IgD-negative memory B cell (primary cell): Measurements from ENCODE around the gene LCAT. TPM values are rescaled to one million over a fixed set of nuclear protein-coding genes. Genes with fewer than 3 reads are reported as not detected.
"Not testable (repeated sequence)": the region's sequence is repeated elsewhere in the genome, so short reads cannot be mapped to it uniquely, and the experiment has no call there.

Source experiments
- H3K27ac Mint-ChIP-seq, 3 donors: one replicate each; pipeline ENCODE4 v1.8.0; 2020 to 2022; ENCODE audit warnings: mild to moderate bottlenecking in 3 of 3, mixed read lengths in 3 of 3, moderate library complexity in 1 of 3
- H3K27me3 Mint-ChIP-seq: one replicate; pipeline ENCODE4 v1.8.0; 2021; ENCODE audit warnings: mixed read lengths
- H3K36me3 Mint-ChIP-seq: one replicate; pipeline ENCODE4 v1.8.0; 2020; ENCODE audit warnings: mild to moderate bottlenecking, mixed read lengths
- H3K4me1 Mint-ChIP-seq, 3 donors: one replicate each; pipeline ENCODE4 v1.8.0; 2020 to 2022; ENCODE audit warnings: mixed read lengths in 3 of 3, mild to moderate bottlenecking in 1 of 3
- H3K4me3 Mint-ChIP-seq, 4 donors: one replicate each; pipeline ENCODE4 v1.8.0; 2020 to 2022; ENCODE audit warnings: mild to moderate bottlenecking in 4 of 4, mixed read lengths in 4 of 4, moderate library complexity in 3 of 4
- H3K9me3 Mint-ChIP-seq, 3 donors: one replicate each; pipeline ENCODE4 v1.8.0; 2020 to 2021; ENCODE audit warnings: mixed read lengths in 3 of 3, mild to moderate bottlenecking in 1 of 3
- polyA plus RNA-seq: library from polyadenylated mRNA; unstranded; fragments of 300-500 nt; fragmentation: Illumina TruSeq; gene quantifications from one replicate; pipeline ENCODE4 v1.2.3, GENCODE V29; 2021

Gene LCAT
- polyA plus RNA-seq, 1 donor from 2014 or later = 0.81 TPM

GRCh38 chr16:67977005-67977404 is 33.1 kb upstream of the LCAT start:
- no peaks in the 10 kb centered on the region for H3K36me3 Mint-ChIP-seq
- H3K9me3 Mint-ChIP-seq = no peaks in the 10 kb centered on the region
- H3K4me3 Mint-ChIP-seq = no peak overlapping the region
- no peak overlapping the region for H3K27ac Mint-ChIP-seq
- peaks cover 7 to 12% (median 7%) of the 10 kb centered on the region in 3 donors for H3K4me1 Mint-ChIP-seq
- no peaks in the 10 kb centered on the region for H3K27me3 Mint-ChIP-seq

GRCh38 chr16:67976205-67976604 is 32.3 kb upstream of the LCAT start:
- Mint-ChIP-seq H3K4me1 (peaks cover 7 to 12% (median 7%) of the 10 kb centered on the region in 3 donors), H3K9me3 (no peaks in the 10 kb centered on the region), H3K4me3 (peak overlapping the region in 1 of 4 donors; percentile 14), H3K27ac (peak overlapping the region in 1 of 3 donors; percentile 39), H3K27me3 (no peaks in the 10 kb centered on the region), H3K36me3 (no peaks in the 10 kb centered on the region)

GRCh38 chr16:67975321-67976105 is 31.6 kb upstream of the LCAT start:
- no peaks in the 10 kb centered on the region for H3K36me3 Mint-ChIP-seq
- H3K27ac Mint-ChIP-seq = peak overlapping the region in 1 of 3 donors; percentile 39
- H3K27me3 Mint-ChIP-seq = no peaks in the 10 kb centered on the region
- H3K9me3 Mint-ChIP-seq = no peaks in the 10 kb centered on the region
- peak overlapping the region in 1 of 4 donors; percentile 14 for H3K4me3 Mint-ChIP-seq
- peaks cover 5 to 12% (median 7%) of the 10 kb centered on the region in 3 donors for H3K4me1 Mint-ChIP-seq

- H3K27me3 Mint-ChIP-seq, H3K9me3 Mint-ChIP-seq, H3K27ac Mint-ChIP-seq, H3K4me3 Mint-ChIP-seq, H3K36me3 Mint-ChIP-seq: not testable (repeated sequence)
- peaks cover 12 to 15% (median 13%) of the 10 kb centered on the region in 3 donors for H3K4me1 Mint-ChIP-seq
These were observed 28.4 kb upstream of the LCAT start for GRCh38 chr16:67972285-67972684.

- Mint-ChIP-seq H3K9me3 (no peaks in the 10 kb centered on the region), H3K27ac (no peak overlapping the region), H3K4me1 (peaks cover 11 to 20% (median 16%) of the 10 kb centered on the region in 3 donors), H3K27me3 (no peaks in the 10 kb centered on the region), H3K36me3 (no peaks in the 10 kb centered on the region), H3K4me3 (peak overlapping the region in 3 of 4 donors; percentile 11 to 83 (median 41))
These were observed 27.2 kb upstream of the LCAT start for GRCh38 chr16:67971111-67971510.

GRCh38 chr16:67969254-67970039 is 25.5 kb upstream of the LCAT start:
- H3K4me3 Mint-ChIP-seq = peak overlapping the region; percentile 82 to 100 (median 95)
- peak overlapping the region; percentile 2 to 91 (median 75) for H3K27ac Mint-ChIP-seq
- no peaks in the 10 kb centered on the region for H3K9me3 Mint-ChIP-seq
- no peaks in the 10 kb centered on the region for H3K27me3 Mint-ChIP-seq
- peaks cover under 1 to 18% (median 14%) of the 10 kb centered on the region in 3 donors for H3K4me1 Mint-ChIP-seq
- H3K36me3 Mint-ChIP-seq = peaks cover 1% of the 10 kb centered on the region

GRCh38 chr16:67968400-67969253 is 24.7 kb upstream of the LCAT start, which contains the start of gene SLC12A4:
Gene SLC12A4 (minus strand): TSS chr16:67968637. CDS start chr16:67968553, 84 bp downstream.
- Mint-ChIP-seq H3K4me3 (peak within 1 kb of the TSS; percentile 82 to 100 (median 98)), H3K9me3 (no peaks in the 10 kb centered on the region), H3K4me1 (peaks cover 0 to 19% (median 16%) of the 10 kb centered on the region in 3 donors)

GRCh38 chr16:67967958-67968399 is 24.1 kb upstream of the LCAT start:
- H3K4me3 Mint-ChIP-seq = peak overlapping the region; percentile 81 to 98 (median 98)
- H3K27ac Mint-ChIP-seq = peak overlapping the region in 1 of 3 donors; percentile 92
- no peaks in the 10 kb centered on the region for H3K9me3 Mint-ChIP-seq
- H3K36me3 Mint-ChIP-seq = peaks cover 3% of the 10 kb centered on the region
- H3K27me3 Mint-ChIP-seq = no peaks in the 10 kb centered on the region
- H3K4me1 Mint-ChIP-seq = peaks cover 0 to 19% (median 16%) of the 10 kb centered on the region in 3 donors

More at GRCh38 chr16:67968400-67969253, 24.7 kb upstream of the LCAT start, which contains the start of gene SLC12A4:
- no peaks in the 10 kb centered on the region for H3K27me3 Mint-ChIP-seq
- peaks cover 1% of the 10 kb centered on the region for H3K36me3 Mint-ChIP-seq
- peak within 1 kb of the TSS; percentile 2 to 92 (median 91) for H3K27ac Mint-ChIP-seq

GRCh38 chr16:67967183-67967957 is 23.4 kb upstream of the LCAT start:
- Mint-ChIP-seq H3K4me1 (peaks cover 0 to 19% (median 17%) of the 10 kb centered on the region in 3 donors), H3K9me3 (no peaks in the 10 kb centered on the region), H3K4me3 (peak overlapping the region; percentile 81 to 98 (median 98)), H3K27ac (peak overlapping the region in 1 of 3 donors; percentile 92), H3K36me3 (peaks cover 7% of the 10 kb centered on the region), H3K27me3 (no peaks in the 10 kb centered on the region)

GRCh38 chr16:67966549-67967182 is 22.7 kb upstream of the LCAT start:
- H3K27me3 Mint-ChIP-seq = no peaks in the 10 kb centered on the region
- H3K36me3 Mint-ChIP-seq = peaks cover 7% of the 10 kb centered on the region
- peak overlapping the region in 1 of 3 donors; percentile 92 for H3K27ac Mint-ChIP-seq

GRCh38 chr16:67965668-67966548 is 22.0 kb upstream of the LCAT start:
- Mint-ChIP-seq H3K36me3 (peaks cover 8% of the 10 kb centered on the region), H3K27ac (no peak overlapping the region), H3K9me3 (no peaks in the 10 kb centered on the region), H3K27me3 (no peaks in the 10 kb centered on the region), H3K4me3 (peak overlapping the region in 2 of 4 donors; percentile 27 to 81), H3K4me1 (peaks cover 0 to 19% (median 17%) of the 10 kb centered on the region in 3 donors)

More at GRCh38 chr16:67966549-67967182, 22.7 kb upstream of the LCAT start:
- Mint-ChIP-seq H3K9me3 (no peaks in the 10 kb centered on the region), H3K4me3 (peak overlapping the region; percentile 38 to 98 (median 89)), H3K4me1 (peaks cover 0 to 19% (median 17%) of the 10 kb centered on the region in 3 donors)

- Mint-ChIP-seq H3K27ac (no peak overlapping the region), H3K4me1 (peaks cover 0 to 17% (median 17%) of the 10 kb centered on the region in 3 donors), H3K9me3 (no peaks in the 10 kb centered on the region), H3K4me3 (peak overlapping the region in 2 of 4 donors; percentile 4 to 52), H3K36me3 (peaks cover 8% of the 10 kb centered on the region), H3K27me3 (no peaks in the 10 kb centered on the region)
These were observed 20.7 kb upstream of the LCAT start for GRCh38 chr16:67964477-67965131.
